Uterine smooth muscle cell (primary cell): Measurements from ENCODE around the gene DYNLT3. TPM values are rescaled to one million over a fixed set of nuclear protein-coding genes. Genes with fewer than 3 reads are reported as not detected.

ENCODE experiments used
- total RNA-seq: library from RNA; depleted of rRNA; stranded (reverse); fragments of >200 nt; gene quantifications from 2 replicates; pipeline ENCODE4 v1.2.3, GENCODE V29; 2014

Gene DYNLT3
- total RNA-seq: 55.3 and 55.5 TPM in 2 replicates

GRCh38 chrX:37846934-37847732, at the start of gene DYNLT3:
Gene DYNLT3 (minus strand): TSS chrX:37847571. CDS start chrX:37847510, 61 bp downstream.

Other genes starting within 250 kb of the DYNLT3 start
- 0.22 and 0.25 TPM in 2 replicates for gene XK, start 161.8 kb downstream of the DYNLT3 start, total RNA-seq
- gene CYBB, start 67.5 kb downstream of the DYNLT3 start, total RNA-seq: under 0.01 TPM in 1 of 2 replicates, not detected in the other
- gene SYTL5, start 159.0 kb upstream of the DYNLT3 start, total RNA-seq: 0.66 and 1.2 TPM in 2 replicates